Measurements from ENCODE around the gene KCNIP4. TPM values are rescaled to one million over a fixed set of nuclear protein-coding genes. Genes with fewer than 3 reads are reported as not detected.

The KCNIP4 gene
- total and polyA plus RNA-seq, 2 of the 8 experiments (the other 6 are each of a cell fraction or from before 2014, with no cell fraction given), result 0.06 TPM; not detected in 1

GRCh38 chr4:21802406-21802805, 146.2 kb downstream of the KCNIP4 start (continued):
- TF ChIP-seq CHD7 (IDR thresholded peaks at IDR 0.05; ENCODE audit: insufficient replicate concordance, low read length), result no peak
- TF ChIP-seq BCL11A (IDR thresholded peaks at IDR 0.05; ENCODE audit: low read depth in 2 of 2, low read length in 2 of 2), result no peak
- TF ChIP-seq SP2 (IDR thresholded peaks at IDR 0.05; ENCODE audit: low read length), result no peak
- TF ChIP-seq CEBPB (IDR thresholded peaks at IDR 0.05; ENCODE audit: low read depth, low read length), result no peak
- no peak for TF ChIP-seq CHD1 (IDR thresholded peaks at IDR 0.05; ENCODE audit: low read depth, low read length)
- TF ChIP-seq RNF2 (IDR thresholded peaks at IDR 0.05; ENCODE audit: borderline replicate concordance, low read depth, low read length, missing control alignments, poor library complexity, severe bottlenecking), result no peak
- TF ChIP-seq, protein P1, sequence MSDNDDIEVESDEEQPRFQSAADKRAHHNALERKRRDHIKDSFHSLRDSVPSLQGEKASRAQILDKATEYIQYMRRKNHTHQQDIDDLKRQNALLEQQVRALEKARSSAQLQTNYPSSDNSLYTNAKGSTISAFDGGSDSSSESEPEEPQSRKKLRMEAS (IDR thresholded peaks at IDR 0.05), result no peak
- no peak for TF ChIP-seq RXRA (IDR thresholded peaks at IDR 0.05; ENCODE audit: insufficient read depth, low read depth, low read length)
- no peak for TF ChIP-seq SIX5 (IDR thresholded peaks at IDR 0.05; ENCODE audit: low read depth, low read length)
- no peak for TF ChIP-seq NRF1 (IDR thresholded peaks at IDR 0.05; ENCODE audit: low read depth, low read length)
- TF ChIP-seq CBX8 (IDR thresholded peaks at IDR 0.05; ENCODE audit: borderline replicate concordance, low read depth, low read length), result no peak
- TF ChIP-seq RFX5 (IDR thresholded peaks at IDR 0.05; ENCODE audit: borderline replicate concordance, low read depth, low read length), result no peak

All from H1 (cell line).